Endometrium (tissue), 2 donors: ENCODE measurements around the gene AKT3.
"Not testable (repeated sequence)": the region's sequence is repeated elsewhere in the genome, so short reads cannot be mapped to it uniquely, and the experiment has no call there.

ENCODE experiments used
- FAIRE-seq: peaks from 2 replicates; lab custom pipeline; 2012; peaks lifted over from hg19 to GRCh38; lab: Jason Lieb, UNC
- donor health status: control.
- donor health status: control.

AKT3 gene

DNA sequence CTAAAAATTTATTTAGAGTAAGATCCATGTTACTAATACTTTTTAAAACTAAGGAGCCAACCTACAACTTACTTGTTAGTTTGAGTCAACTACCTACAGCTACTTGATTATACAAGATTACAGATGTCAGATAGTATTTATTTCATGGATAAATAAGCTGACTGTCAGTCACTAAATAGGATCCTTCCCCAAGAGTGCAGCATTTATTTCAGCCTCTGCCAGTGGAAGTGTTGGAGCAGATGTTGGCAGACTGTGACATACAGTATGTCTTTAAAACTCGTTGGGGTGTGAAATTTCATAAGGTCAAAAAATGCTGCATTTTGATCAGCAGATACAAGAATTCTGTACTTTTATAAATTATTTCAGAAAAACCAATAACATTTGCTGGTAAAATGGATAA is 156.2 kb downstream of the AKT3 start:
- no peak for FAIRE-seq

DNA sequence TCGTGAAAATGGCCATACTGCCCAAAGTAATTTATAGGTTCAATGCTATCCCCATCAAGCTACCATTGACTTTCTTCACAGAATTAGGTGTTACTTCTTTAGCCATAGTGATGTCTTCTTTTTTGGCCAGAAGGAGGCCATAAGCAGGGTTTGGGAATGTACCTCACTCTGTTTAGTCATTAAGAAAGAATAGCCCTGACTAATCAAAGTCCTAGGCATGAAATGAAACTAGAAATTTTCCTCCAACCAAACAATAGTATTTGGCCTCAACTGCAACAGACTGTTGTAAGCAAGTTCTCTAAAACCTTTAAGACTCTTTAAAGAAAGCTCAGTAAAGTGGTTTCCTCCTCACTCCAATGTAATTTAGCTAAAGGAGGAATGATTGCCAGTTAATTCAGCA is 163.9 kb downstream of the AKT3 start:
- no peak for FAIRE-seq

DNA sequence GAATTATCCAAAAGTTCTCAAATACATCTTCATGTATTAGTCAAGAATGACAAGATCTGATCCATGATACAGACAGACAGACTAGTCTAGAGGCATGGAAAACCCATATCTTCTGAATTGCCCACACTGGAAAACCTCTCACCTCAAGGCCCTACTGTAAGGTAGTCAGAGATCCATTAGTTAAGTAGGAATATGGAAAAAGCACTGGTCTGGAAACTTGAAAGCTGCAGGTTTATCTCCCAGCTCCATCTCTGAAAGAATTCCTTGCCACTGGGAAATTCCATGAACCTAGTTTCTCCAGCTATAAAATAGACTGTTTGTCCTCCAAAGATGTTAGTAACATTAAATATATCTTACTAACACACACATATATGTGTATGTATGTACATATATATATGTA is 169.2 kb downstream of the AKT3 start:
- no peak for FAIRE-seq

DNA sequence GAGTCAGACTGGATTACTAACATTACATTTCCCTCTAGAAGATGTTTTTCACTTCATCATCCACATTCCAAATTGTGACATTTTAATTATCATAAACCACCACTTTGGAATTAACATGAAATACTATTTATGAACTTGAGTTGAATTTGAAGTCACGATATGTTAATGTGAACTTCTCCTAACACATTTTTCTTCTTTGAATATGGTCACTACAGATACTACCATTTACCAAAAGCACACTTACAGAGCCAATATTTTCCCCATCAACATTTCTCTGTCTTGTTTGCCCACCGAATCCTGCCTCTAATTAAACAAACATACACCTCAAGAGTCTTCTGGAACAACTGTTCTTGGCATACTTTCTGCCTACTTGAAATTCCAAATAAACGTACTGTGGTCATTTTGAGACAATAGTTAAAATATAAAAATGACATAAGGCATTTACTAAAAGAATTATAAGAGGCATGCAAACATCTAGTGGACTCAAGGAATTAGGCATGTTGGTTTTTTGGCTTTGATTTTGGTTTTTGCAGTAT is 177.4 kb downstream of the AKT3 start:
- no peak for FAIRE-seq

DNA sequence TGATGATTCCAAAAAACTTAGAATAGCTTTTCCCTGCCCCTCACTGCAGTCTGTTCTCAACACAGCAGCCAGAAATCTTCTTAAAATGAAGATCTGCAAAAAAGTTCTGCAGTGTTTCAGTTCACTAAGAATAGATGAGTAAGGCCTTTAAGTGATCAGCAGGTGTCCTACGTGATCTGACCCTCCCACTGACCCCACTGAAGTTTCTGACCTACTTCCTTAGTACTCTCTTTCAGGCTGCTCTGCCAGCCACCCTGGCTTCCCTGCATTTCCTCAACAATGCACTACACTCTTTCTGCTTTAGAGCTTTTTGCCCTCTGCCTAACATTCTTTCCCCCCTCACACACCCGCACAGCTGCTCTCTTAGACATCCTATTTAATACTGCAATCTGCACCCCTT is 182.5 kb downstream of the AKT3 start:
- FAIRE-seq = no peak

DNA sequence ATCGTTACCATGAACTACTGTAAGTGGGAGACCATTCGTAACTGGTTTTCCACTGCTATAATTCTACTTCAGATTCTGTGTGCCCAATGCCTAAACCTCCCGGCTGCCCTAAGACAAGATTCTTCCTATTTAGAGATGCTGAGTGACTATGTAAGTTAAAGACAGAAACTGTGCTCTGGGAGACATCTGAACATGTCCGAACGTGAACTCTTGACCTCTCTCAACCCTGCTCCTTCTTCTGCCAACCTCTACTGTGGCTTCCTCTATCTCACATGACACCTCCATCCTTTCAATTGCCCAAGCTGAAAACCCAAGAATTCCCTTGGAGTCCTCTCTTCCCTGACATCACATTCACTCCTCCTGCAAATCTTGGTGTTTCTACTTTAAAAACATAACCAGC is 182.9 kb downstream of the AKT3 start:
- no peak for FAIRE-seq

DNA sequence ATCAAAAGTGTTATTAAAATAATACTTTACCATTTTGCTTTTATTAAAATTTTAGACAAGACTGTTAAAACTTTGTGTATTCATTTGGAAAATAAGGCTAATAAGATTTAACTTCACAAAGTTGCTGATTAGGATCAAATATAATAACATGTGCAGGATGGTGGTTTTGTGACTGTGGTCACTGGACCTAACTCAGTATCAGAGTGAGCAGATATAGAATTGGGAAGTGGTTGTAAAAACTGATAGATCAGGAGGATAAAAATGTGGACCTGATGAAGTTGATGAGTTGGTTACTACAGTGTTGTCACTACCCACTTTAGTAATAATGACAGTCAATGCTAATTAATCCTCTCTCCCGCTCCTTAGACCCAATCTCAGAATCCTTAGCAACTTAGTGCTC is 186.4 kb downstream of the AKT3 start:
- FAIRE-seq = no peak

DNA sequence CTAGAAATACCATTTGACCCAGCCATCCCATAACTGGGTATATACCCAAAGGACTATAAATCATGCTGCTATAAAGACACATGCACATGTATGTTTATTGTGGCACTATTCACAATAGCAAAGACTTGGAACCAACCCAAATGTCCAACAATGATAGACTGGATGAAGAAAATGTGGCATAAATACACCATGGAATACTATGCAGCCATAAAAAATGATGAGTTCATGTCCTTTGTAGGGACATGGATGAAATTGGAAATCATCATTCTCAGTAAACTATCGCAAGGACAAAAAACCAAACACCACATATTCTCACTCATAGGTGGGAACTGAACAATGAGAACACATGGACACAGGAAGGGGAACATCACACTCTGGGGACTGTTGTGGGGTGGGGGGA is 187.9 kb downstream of the AKT3 start:
- FAIRE-seq = not testable (repeated sequence)

DNA sequence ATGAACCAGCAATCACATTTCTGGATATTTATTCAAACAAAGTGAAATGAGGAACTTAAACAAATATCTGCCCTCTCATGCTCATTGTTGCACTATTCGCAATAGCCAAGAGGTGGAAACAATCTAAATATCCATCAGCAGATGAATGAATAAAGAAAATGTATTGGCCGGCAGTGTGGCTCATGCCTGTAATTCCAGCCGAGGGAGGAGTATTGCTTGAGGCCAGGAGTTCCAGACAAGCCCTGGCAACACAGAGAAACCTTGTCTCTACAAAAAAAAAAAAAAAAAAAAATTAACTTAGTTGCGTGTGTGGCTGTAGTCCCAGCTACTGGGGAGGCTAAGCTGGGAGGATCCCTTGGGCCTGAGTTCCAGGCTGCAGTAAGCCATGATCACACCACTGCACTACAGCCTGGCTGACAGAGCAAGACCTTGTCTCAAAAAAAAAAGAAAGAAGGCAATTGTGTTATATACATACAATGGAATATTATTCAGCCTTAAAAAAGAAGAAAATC is 191.4 kb downstream of the AKT3 start:
- no peak for FAIRE-seq

DNA sequence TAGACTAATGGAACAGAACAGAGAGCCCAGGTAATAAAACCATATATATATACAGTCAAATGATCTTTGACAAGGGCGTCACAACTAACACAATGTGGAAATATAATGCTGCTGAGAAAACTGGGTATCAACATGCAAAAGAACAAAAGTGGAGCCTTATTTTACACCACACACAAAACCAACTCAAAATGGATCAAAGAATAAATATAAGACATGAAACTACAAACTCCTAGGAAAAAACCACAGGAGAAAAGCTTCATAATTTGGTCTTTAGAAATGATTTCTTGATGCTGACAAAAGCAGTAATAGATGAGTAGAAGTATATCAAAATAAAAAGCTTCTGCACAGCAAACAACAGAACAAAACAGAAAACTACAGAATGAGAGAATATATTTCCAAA is 192.2 kb downstream of the AKT3 start:
- no peak for FAIRE-seq

DNA sequence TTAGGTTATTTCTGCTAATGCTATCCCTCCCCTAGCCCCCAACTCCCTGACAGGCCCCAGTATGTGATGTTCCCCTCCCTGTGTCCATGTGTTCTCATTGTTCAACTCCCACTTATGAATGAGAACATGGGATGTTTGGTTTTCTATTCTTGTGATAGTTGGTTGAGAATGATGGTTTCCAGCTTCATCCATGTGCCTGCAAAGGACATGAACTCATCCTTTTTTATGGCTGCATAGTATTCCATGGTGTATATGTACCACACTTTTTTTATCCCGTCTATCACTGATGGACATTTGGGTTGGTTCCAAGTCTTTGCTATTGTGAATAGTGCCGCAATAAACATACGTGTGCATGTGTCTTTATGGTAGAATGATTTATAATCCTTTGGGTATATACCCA is 200.5 kb downstream of the AKT3 start:
- not testable (repeated sequence) for FAIRE-seq

DNA sequence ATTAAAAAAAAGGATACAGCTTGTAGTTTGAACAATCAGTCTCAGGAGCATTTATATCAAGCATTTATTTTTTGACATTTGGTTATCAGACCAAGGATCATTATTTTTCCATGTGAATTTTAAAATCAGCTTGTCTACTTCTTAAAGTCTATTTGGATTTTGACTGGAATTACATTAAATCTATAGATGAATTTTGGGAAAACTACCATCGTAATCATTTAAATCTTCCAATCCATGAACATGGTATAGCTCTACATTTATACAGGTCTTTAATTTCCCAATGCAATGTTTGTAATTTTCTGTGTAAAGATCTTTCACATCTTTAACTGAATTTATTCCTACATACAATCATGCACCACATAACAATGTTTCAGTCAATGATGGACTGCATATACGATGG is 203.2 kb downstream of the AKT3 start:
- no peak for FAIRE-seq

DNA sequence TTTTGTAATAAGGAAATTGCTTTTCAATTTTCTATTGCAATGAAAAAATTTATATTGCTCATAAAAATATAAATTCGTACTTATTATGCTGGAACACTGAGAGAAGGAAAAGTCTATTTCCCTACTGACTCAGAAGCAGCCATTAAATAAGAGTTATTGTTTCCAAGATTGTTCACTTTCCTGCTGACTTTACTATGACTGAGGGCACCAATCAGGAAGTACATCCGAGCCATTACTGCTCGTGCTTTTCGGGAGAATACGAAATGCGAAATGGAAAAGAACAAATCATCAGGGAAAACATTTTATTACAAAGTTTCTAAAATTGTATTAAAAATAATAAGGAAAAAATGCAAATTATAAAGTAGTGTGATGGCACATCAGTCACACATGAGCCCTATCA is 204.8 kb downstream of the AKT3 start:
- FAIRE-seq = no peak

DNA sequence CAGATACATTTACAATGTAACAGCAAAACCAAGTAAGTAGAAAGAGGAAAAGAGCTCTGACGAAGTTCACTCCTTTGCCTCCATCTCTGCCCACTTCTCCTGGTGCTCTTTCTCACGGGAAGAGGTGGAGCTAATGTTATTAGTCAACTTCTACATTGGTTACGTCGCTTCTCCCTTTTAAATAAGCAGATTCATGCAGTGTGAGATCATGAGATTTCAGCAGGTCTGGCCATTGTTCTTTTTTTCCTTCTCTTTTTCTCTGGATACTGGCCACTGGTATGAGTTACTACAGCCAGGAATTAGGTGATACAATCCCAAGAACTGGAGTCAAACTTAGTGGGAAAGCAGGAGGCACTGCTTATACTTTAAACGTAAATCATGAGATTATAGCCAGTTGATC is 207.1 kb downstream of the AKT3 start:
- FAIRE-seq = no peak

DNA sequence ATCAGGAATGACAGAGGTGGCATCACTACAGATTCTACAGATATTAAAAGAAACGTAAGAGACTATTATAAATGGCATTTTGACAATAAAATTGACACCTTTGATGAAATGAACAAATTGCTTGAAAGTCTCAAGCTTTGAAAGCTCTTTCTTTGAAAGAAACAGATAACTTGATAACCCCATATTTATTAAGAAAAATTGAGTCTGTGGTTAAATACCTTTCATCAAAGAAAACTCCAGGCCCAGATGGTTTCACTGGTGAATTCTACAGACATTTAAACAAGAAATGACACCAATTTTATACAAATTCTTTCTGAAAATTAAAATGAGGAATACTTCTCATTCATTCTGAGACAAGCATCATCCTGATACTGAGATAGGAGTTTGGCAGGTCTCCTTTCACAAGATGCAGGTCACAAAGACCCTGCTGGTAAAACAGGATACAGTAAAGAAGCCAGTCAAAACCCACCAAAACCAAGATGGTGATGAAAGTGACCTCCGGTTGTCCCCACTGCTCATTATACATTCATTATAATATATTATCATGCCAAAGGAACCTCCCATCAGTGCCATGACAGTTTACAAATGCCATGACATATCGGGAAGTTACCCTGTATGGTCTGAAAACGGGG is 210.9 kb downstream of the AKT3 start:
- no peak for FAIRE-seq

DNA sequence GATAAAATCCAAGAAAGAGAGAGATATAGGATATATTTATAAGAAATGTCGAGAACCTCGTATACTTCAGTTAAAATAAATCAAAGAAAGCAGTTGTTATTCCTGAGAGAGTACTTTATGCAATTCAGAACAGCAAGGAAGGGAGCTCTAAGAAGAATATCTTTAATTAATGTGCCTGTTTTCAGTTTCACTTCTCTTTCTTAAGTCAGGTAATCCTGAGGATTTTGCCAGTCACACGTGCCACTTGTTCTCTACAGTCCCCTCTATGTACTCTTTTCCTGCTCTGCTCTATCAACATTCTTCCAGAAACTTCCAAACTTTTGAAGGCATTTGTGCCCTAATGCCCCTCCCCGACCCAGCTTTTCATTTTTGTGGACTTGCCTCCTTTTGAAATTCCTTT is 211.9 kb downstream of the AKT3 start:
- no peak for FAIRE-seq

DNA sequence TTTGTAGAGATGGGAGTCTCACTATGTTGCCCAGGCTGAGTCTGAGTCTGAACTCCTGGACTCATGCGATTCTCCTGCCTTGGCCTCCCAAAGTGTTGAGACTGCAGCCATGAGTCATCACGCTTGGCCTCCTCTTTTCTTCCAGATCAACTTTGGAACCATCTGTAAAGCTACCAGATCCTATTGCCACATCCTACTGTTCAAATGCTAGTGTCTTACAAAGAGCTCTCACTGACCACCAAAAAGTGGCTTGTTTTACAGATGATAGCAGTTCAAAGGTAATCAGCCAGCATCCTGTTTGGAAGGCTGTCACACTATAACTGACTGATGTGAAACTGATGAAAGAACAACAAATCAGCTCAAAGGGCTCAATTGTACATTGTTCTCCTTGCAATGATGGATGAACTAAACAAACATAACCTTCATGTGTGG is 221.6 kb downstream of the AKT3 start:
- no peak for FAIRE-seq

DNA sequence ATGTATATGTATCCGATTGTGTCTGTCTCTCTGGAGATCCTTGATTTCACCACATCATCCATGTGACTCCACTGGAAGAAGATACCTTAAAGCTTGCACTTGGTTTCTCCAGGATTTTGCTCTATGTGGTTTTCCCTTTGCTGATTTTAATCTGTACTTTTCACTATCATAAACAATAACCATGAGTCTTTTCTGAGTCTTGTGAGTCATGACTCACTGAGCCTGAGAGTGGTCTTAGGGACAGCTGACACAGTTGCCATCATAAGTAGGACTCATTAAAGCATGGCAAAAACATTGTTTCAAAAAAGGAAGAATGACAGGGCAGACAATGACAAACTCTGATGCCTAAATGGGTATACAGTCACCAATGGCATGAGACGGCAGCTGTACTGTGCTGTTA is 226.2 kb downstream of the AKT3 start:
- FAIRE-seq = no peak

DNA sequence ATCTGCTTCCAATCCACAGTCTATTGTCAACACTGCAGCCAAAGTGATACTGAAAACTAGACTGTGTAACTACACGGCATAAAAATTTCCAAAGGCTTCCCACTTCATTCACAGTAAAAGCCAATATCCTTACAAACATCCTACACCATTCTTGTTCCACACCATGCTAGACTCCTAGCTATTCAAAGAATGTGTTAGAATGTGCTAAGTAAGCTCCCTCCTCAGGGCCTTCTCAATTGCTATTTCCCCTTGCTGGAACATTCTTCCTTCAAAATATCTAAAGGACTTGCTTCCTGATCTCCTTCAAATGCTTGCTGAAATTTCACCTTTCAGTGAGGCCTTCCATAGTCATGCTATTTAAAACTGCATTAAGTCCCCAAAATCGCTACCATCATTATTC is 228.1 kb downstream of the AKT3 start:
- no peak for FAIRE-seq

DNA sequence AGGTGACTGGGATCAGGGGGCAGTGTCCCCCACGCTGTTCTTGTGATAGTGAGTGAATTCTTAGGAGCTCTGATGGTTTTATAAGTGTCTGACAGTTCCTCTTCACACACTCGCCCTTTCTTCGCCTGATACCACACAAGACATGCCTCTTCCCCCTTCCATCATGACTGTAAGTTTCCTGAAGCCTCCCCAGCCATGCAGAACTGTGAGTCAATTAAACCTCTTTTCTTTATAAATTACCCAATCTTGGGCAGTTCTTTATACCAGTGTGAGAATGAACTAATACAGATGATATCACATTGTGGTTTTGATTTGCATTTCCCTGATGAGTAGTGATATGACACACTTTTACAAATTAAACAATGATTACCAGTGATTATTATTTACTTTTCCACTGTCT is 229.9 kb downstream of the AKT3 start:
- no peak for FAIRE-seq

DNA sequence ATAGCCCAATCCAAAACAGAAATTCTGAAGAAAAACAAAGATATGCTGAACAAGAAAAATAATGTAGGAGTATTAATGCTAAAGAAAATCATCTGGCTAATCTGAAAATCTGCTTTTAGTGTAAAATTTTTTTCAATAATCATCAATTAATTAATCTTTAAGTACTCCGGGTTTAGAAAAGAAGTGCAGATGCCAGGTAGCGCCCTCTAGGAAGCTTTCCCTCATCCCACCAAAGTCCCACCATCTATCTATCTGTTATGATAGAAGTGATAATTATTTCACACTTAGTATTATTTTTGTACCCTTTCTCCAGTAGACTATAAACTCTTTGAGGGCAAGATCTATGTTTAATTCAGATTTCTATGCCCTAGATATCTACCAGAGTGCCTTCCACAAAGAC is 240.3 kb downstream of the AKT3 start:
- FAIRE-seq = no peak

DNA sequence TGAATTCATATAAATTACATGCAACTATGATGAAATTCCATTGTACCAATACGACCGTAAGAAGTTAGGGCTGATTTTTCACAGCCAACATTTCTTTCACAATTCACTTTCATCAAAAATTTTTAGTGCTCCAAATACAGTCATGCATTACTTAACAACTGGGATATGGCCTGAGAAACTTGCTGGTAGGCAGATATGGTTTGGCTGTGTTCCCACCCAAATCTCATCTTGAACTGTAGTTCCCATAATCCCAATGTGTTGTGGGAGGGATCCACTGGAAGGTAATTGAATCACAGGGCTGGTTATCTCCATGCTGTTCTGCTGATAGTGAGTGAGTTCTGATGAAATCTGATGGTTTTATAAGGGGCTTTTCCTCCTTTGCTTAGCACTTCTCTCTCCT is 244.4 kb downstream of the AKT3 start:
- FAIRE-seq = no peak

DNA sequence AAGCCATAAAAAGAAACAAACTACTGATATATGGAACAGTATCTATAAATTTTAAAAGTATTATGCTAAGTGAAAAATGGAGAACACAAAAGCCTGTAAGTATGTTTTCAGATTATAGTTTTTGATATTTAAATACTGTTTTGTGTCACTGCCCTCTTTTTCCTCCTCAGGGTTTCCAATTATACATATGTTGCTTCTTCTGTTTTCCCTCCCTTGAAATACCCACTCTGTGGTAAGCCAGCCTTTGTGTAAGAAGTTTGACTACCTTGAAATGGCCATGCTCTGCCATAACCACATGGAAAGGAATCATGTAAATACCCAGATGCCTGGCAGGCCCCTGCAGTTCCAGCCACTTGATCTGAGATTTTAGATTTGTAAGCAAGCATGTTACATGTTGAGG is 248.3 kb downstream of the AKT3 start:
- no peak for FAIRE-seq

DNA sequence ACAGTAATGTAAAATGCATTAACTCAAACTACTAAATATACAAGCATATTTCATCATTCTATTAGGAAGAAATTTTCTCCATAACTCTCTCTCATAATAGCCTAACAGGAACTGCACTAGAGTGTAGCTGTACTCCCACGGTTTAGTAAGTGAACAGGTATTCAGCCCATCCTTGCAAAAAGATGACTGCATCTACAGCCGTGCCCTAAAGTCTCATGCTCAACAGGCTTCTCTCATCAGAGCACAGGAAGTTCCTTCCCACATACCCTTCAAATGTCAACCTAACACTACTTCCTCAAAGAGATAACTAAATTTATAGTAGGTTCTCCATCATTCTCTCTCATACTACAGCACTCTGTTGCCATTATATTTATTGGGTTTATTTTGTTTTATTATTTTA is 251.6 kb downstream of the AKT3 start:
- FAIRE-seq = no peak

DNA sequence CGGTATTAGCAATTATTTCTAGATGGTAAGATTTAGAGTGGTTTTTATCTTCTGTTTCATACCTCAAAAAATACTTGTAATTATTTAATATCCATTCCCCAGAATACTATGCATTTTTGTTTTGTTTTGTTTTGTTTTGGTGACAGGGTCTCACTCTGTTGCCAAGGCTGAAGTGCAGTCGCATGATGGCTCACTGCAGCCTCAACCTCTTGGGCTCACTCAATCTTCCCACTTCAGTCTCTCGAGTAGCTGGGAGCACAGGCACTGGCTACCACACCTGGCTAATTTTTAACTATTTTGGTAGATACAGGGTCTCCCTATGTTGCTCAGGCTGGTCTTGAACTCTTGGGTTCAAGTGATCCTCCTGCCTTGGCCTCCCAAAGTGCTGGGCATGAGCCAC is 252.7 kb downstream of the AKT3 start:
- no peak for FAIRE-seq
